GM23248 (cell line): ENCODE results near the gene TMEM164.

Source experiments
- EZH2 ChIP-seq: fragments of 200-600 bp; sonication (generic); IDR thresholded peaks from 2 replicates; pipeline ENCODE4 v1.6.1; 2018; ENCODE audit warnings: antibody characterized with exemption, mild to moderate bottlenecking; ENCODE audit not compliant: insufficient read depth, poor library complexity, severe bottlenecking
- EZH2phosphoT487 ChIP-seq: fragments of 200-600 bp; sonication (generic); IDR thresholded peaks from 2 replicates; pipeline ENCODE4 v1.6.1; 2018; ENCODE audit warnings: antibody characterized with exemption, moderate library complexity, mild to moderate bottlenecking, low read depth; ENCODE audit not compliant: insufficient read depth

GRCh38 chrX:110188701-110189558, 186.0 kb downstream of the TMEM164 start:
- TF ChIP-seq EZH2 (no peak), EZH2phosphoT487 (no peak)
